Panc1 (cell line): ENCODE measurements around the gene RASAL1. TPM values are rescaled to one million over a fixed set of nuclear protein-coding genes. Genes with fewer than 3 reads are reported as not detected.
A peak's percentile ranks its signal among the peaks of the same experiment; 100 is the strongest.

Experiments
- ATAC-seq: fragments of 200-7000 bp; cut with Tn5 transposase; 2 replicates; pipeline ENCODE4 v1.9.1; 2020; ENCODE audit warnings: mild to moderate bottlenecking, moderate library complexity
- BruUV-seq: library from RNA; stranded (reverse); fragments of 400-500 nt; replicated peaks from 2 replicates; lab custom pipeline; 2021; lab: Mats Ljungman, UMichigan
- CTCF ChIA-PET: fragments of 300-600 bp; sonication (Branson Sonifier 250); formaldehyde crosslinking; loops from one replicate; lab custom pipeline; 2022; ENCODE audit warnings: antibody characterized with exemption; lab: Charles Lee
- POLR2A ChIA-PET: fragments of 300-600 bp; sonication (Branson Sonifier 250); formaldehyde crosslinking; loops from one replicate; lab custom pipeline; 2022; ENCODE audit warnings: antibody characterized with exemption; lab: Charles Lee
- DNase-seq: peaks from one replicate; pipeline ENCODE4 v3.0.0-alpha.2; 2010; ENCODE audit warnings: low read depth, low spot score
- H3K27ac ChIP-seq: 2 replicates; pipeline ENCODE4 v1.5.1; 2011; ENCODE audit warnings: mild to moderate bottlenecking, low read length, inconsistent platforms
- H3K27me3 ChIP-seq: fragments of 200-500 bp; sonication (Bioruptor generic); 2 replicates; pipeline ENCODE4 v1.6.0; 2014; ENCODE audit warnings: low read length, inconsistent platforms; ENCODE audit not compliant: control insufficient read depth, insufficient read depth
- H3K36me3 ChIP-seq: fragments of 200-500 bp; sonication (Bioruptor generic); 2 replicates; pipeline ENCODE4 v1.5.1; 2014; ENCODE audit warnings: inconsistent platforms, mild to moderate bottlenecking, low read length, moderate library complexity; ENCODE audit not compliant: control insufficient read depth, insufficient read depth
- H3K4me1 ChIP-seq: 2 replicates; pipeline ENCODE4 v1.5.1; 2011; ENCODE audit warnings: inconsistent platforms, mild to moderate bottlenecking, low read length, moderate library complexity; ENCODE audit not compliant: control insufficient read depth, insufficient read depth
- H3K4me3 ChIP-seq, 2 experiments: 2 replicates each; pipeline ENCODE4 v1.5.1; 2011 to 2012; ENCODE audit warnings: low read depth in 2 of 2, low read length in 2 of 2, mild to moderate bottlenecking in 2 of 2, inconsistent platforms in 1 of 2, moderate library complexity in 1 of 2
- H3K9me3 ChIP-seq: fragments of 200-500 bp; sonication (Bioruptor generic); 2 replicates; pipeline ENCODE4 v1.5.1; 2014; ENCODE audit warnings: low read depth, mild to moderate bottlenecking, inconsistent platforms, low read length, moderate library complexity; ENCODE audit not compliant: control insufficient read depth, insufficient read depth
- CTCF ChIP-seq: fragments of 450-650 bp; IDR thresholded peaks from 2 replicates; pipeline ENCODE4 v1.5.1; 2017; ENCODE audit warnings: mild to moderate bottlenecking
- POLR2AphosphoS5 ChIP-seq: IDR thresholded peaks from 2 replicates; pipeline ENCODE4 v1.6.1; 2012; ENCODE audit warnings: mild to moderate bottlenecking, low read depth, low read length, moderate library complexity
- REST ChIP-seq, 2 experiments: IDR thresholded peaks; 2 replicates each; pipeline ENCODE4 v1.6.1; 2011 to 2012; ENCODE audit warnings: low read depth in 2 of 2, control low read depth in 1 of 2, low read length in 1 of 2, mild to moderate bottlenecking in 1 of 2, moderate library complexity in 1 of 2; ENCODE audit not compliant: insufficient read depth in 1 of 2
- SIN3A ChIP-seq: IDR thresholded peaks from 2 replicates; pipeline ENCODE4 v1.6.1; 2012; ENCODE audit warnings: low read depth, mild to moderate bottlenecking, low read length, moderate library complexity, borderline replicate concordance; ENCODE audit not compliant: insufficient read depth
- TCF7L2 ChIP-seq: IDR thresholded peaks from 2 replicates; pipeline ENCODE4 v1.6.1; 2011; ENCODE audit warnings: mild to moderate bottlenecking, low read depth, low read length, inconsistent platforms
- in situ Hi-C: cut with HindIII; loops from 2 replicates; pipeline ENCODE4 v1.10.0; 2016; ENCODE audit warnings: low sequenced_read_pairs, low pct_unique_long_range_greater_than_20kb
- intact Hi-C: fragments of 100-400 bp; cut with micrococcal nuclease; formaldehyde crosslinking; loops from one replicate; pipeline ENCODE4 v1.10.0; 2022; ENCODE audit not compliant: unreplicated experiment
- total RNA-seq: library from RNA; stranded (reverse); gene quantifications from one replicate; pipeline ENCODE4 v1.2.1, GENCODE V29; 2021; ENCODE audit not compliant: unreplicated experiment

The RASAL1 gene
- total RNA-seq, 1 experiment from 2014 or later, result 0.28 TPM

- in situ Hi-C loops (loop anchor here (25.0 kb wide), 1 partner anchor 105 kb away; no protein-coding TSS in a partner anchor), intact Hi-C loops (no loop called here)
- ChIA-PET POLR2A (no interaction called here), CTCF (no interaction called here)
- H3K4me1 ChIP-seq, result no peaks in the 10 kb centered on the region
- ATAC-seq (peak; percentile 20; the same call in 1 of the 2 replicates), DNase-seq (no peak)
- peaks cover 14% of the 10 kb centered on the region for H3K27me3 ChIP-seq
- TF ChIP-seq POLR2AphosphoS5 (no peak), SIN3A (no peak), TCF7L2 (no peak), CTCF (no peak), REST (IDR thresholded peaks at IDR 0.05; ENCODE audit: insufficient read depth in 1 of 2, low read depth in 2 of 2, low read length in 1 of 2) (no peak)
- peak within 1 kb of the TSS; percentile 31 to 32 for H3K4me3 ChIP-seq
- H3K27ac ChIP-seq, result no peak within 1 kb of the TSS
- H3K36me3 ChIP-seq, result no peaks in the 10 kb centered on the region
- no peaks in the 10 kb centered on the region for H3K9me3 ChIP-seq
- BruUV-seq, result no TSS peak
Observed at GRCh38 chr12:113056631-113057488, 78.7 kb downstream of the RASAL1 start, which contains the start of gene DTX1. DTX1 (plus strand) TSS chr12:113056730; CDS start chr12:113058193, 1,463 bp downstream.

GRCh38 chr12:113056381-113056630, 79.3 kb downstream of the RASAL1 start:
- ChIA-PET POLR2A (no interaction called here), CTCF (no interaction called here)
- no TSS peak for BruUV-seq
- ATAC-seq, result peak; percentile 5; the same call in 1 of the 2 replicates
- Histone ChIP-seq H3K27me3 (peaks cover 18% of the 10 kb centered on the region), H3K9me3 (no peaks in the 10 kb centered on the region), H3K4me1 (no peaks in the 10 kb centered on the region), H3K36me3 (no peaks in the 10 kb centered on the region), H3K27ac (no peak overlapping the region), H3K4me3 (peak overlapping the region; percentile 31 to 32)
- in situ Hi-C loops (loop anchor here (25.0 kb wide), 1 partner anchor 106 kb away; no protein-coding TSS in a partner anchor), intact Hi-C loops (no loop called here)
- TF ChIP-seq REST (IDR thresholded peaks at IDR 0.05; ENCODE audit: insufficient read depth in 1 of 2, low read depth in 2 of 2, low read length in 1 of 2) (no peak), TCF7L2 (no peak)
- no peak for DNase-seq
